HCT116 (cell line): ENCODE results near the gene DHPS. TPM values are rescaled to one million over a fixed set of nuclear protein-coding genes. Genes with fewer than 3 reads are reported as not detected.
A peak's percentile ranks its signal among the peaks of the same experiment; 100 is the strongest.

Source experiments
- ATAC-seq: fragments of 200-7000 bp; cut with Tn5 transposase; 2 replicates; pipeline ENCODE4 v1.9.1; 2020; ENCODE audit warnings: mild to moderate bottlenecking, moderate library complexity
- BruUV-seq: library from RNA; stranded (reverse); fragments of 400-500 nt; replicated peaks from 2 replicates; lab custom pipeline; 2021; lab: Mats Ljungman, UMichigan
- CTCF ChIA-PET: fragments of 300-600 bp; sonication (Branson Sonifier 250); formaldehyde crosslinking; loops from one replicate; lab custom pipeline; 2021; ENCODE audit warnings: antibody characterized with exemption; lab: Charles Lee
- POLR2A ChIA-PET: fragments of 300-600, 350-600 bp; sonication (Branson Sonifier 250); formaldehyde crosslinking; loops from one replicate; lab custom pipeline; 2021; ENCODE audit warnings: antibody characterized with exemption; lab: Charles Lee
- RAD21 ChIA-PET, 2 experiments: fragments of 300-600 bp; sonication (Branson Sonifier 250); formaldehyde crosslinking; loops; one replicate each; lab custom pipeline; 2023; ENCODE audit warnings: low total read pairs in 2 of 2; ENCODE audit not compliant: uncharacterized antibody in 2 of 2, unreplicated experiment in 2 of 2, low non-redundant PET in 1 of 2; lab: Charles Lee
- DNase-seq: peaks from one replicate; pipeline ENCODE4 v3.0.0-alpha.2; 2010; ENCODE audit warnings: low read depth, low spot score
- H2AFZ ChIP-seq: fragments of 200-600 bp; shearing (Covaris generic), sonication (generic); 2 replicates; pipeline ENCODE4 v1.6.1; 2017; ENCODE audit warnings: low read depth, mixed run types, mixed read lengths, antibody characterized with exemption, low read length; ENCODE audit not compliant: poor library complexity, severe bottlenecking
- H3K27ac ChIP-seq: 2 replicates; pipeline ENCODE4 v1.5.1; 2012; ENCODE audit warnings: low read depth, low read length
- H3K27me3 ChIP-seq: fragments of 200-600 bp; sonication (generic); 2 replicates; pipeline ENCODE4 v1.6.1; 2016; ENCODE audit warnings: mixed run types, low read length, mixed read lengths; ENCODE audit not compliant: insufficient read depth
- H3K36me3 ChIP-seq, 2 experiments: fragments of 200-500 bp in 1 of 2; fragments of 200-600 bp in 1 of 2; sonication (Bioruptor generic) in 1 of 2; sonication (generic) in 1 of 2; 2 replicates each; pipeline versions ENCODE4 v1.5.1 to v1.6.1; 2014 to 2016; ENCODE audit warnings: low read length in 2 of 2, inconsistent platforms in 1 of 2, mixed read lengths in 1 of 2, mixed run types in 1 of 2; ENCODE audit not compliant: insufficient read depth in 2 of 2, control insufficient read depth in 1 of 2
- H3K4me1 ChIP-seq, 2 experiments: fragments of 200-600 bp in 1 of 2; sonication (generic) in 1 of 2; 2 replicates each; pipeline versions ENCODE4 v1.5.1 to v1.6.1; 2012 to 2017; ENCODE audit warnings: low read length in 2 of 2, inconsistent platforms in 1 of 2, mild to moderate bottlenecking in 1 of 2, mixed read lengths in 1 of 2, mixed run types in 1 of 2, moderate library complexity in 1 of 2; ENCODE audit not compliant: insufficient read depth in 2 of 2, control insufficient read depth in 1 of 2
- H3K4me2 ChIP-seq: fragments of 200-600 bp; sonication (generic); 2 replicates; pipeline ENCODE4 v1.6.1; 2017; ENCODE audit warnings: mixed run types, low read length, mixed read lengths
- H3K4me3 ChIP-seq, 2 experiments: fragments of 200-600 bp in 1 of 2; sonication (generic) in 1 of 2; replicated peaks in 1 of 2; 2 replicates each; pipeline ENCODE4 v1.5.1; 2011 to 2016; ENCODE audit warnings: low read length in 2 of 2, control low read depth in 1 of 2, low read depth in 1 of 2, mild to moderate bottlenecking in 1 of 2, mixed read lengths in 1 of 2, mixed run types in 1 of 2
- H3K79me2 ChIP-seq: fragments of 200-600 bp; sonication (generic); 2 replicates; pipeline ENCODE4 v1.6.1; 2017; ENCODE audit warnings: mild to moderate bottlenecking, mixed run types, low read length, moderate library complexity, mixed read lengths; ENCODE audit not compliant: insufficient read depth
- H3K9ac ChIP-seq: fragments of 200-600 bp; sonication (generic); 2 replicates; pipeline ENCODE4 v1.6.1; 2016; ENCODE audit warnings: low read length, mixed read lengths
- H3K9me2 ChIP-seq: fragments of 200-600 bp; sonication (generic), shearing (Covaris generic); 2 replicates; pipeline ENCODE4 v1.6.1; 2017; ENCODE audit warnings: mixed run types, mild to moderate bottlenecking, moderate library complexity; ENCODE audit not compliant: insufficient read depth
- H3K9me3 ChIP-seq, 2 experiments: fragments of 200-500 bp in 1 of 2; fragments of 200-600 bp in 1 of 2; sonication (Bioruptor generic) in 1 of 2; sonication (generic) in 1 of 2; 2 replicates each; pipeline ENCODE4 v1.6.1; 2014 to 2017; ENCODE audit warnings: low read length in 2 of 2, mixed read lengths in 2 of 2, inconsistent platforms in 1 of 2, low read depth in 1 of 2, mild to moderate bottlenecking in 1 of 2, mixed run types in 1 of 2, moderate library complexity in 1 of 2; ENCODE audit not compliant: control insufficient read depth in 1 of 2, insufficient read depth in 1 of 2
- H4K20me1 ChIP-seq: fragments of 200-600 bp; sonication (generic), shearing (Covaris generic); 2 replicates; pipeline ENCODE4 v1.6.1; 2017; ENCODE audit warnings: mixed run types, mild to moderate bottlenecking, moderate library complexity; ENCODE audit not compliant: insufficient read depth
- CBX3 ChIP-seq: IDR thresholded peaks from 2 replicates; pipeline ENCODE4 v1.6.1; 2012; ENCODE audit warnings: low read depth
- CEBPB ChIP-seq: IDR thresholded peaks from 2 replicates; pipeline ENCODE4 v1.6.1; 2012; ENCODE audit warnings: low read depth
- CTCF ChIP-seq, 3 experiments: fragments of 200-600 bp in 1 of 3; sonication (generic) in 1 of 3; IDR thresholded peaks in 2 of 3; conservative IDR thresholded peaks in 1 of 3; 2 replicates each; pipeline ENCODE4 v1.5.1; 2012 to 2017; ENCODE audit warnings: low read depth in 2 of 3, low read length in 2 of 3, antibody characterized with exemption in 1 of 3, borderline replicate concordance in 1 of 3, control low read depth in 1 of 3, mild to moderate bottlenecking in 1 of 3, mixed read lengths in 1 of 3, mixed run types in 1 of 3, moderate library complexity in 1 of 3; ENCODE audit not compliant: insufficient read depth in 1 of 3
- EGR1 ChIP-seq: IDR thresholded peaks from 2 replicates; pipeline ENCODE4 v1.6.1; 2012; ENCODE audit warnings: low read depth
- ELF1 ChIP-seq: IDR thresholded peaks from 2 replicates; pipeline ENCODE4 v1.6.1; 2012; ENCODE audit warnings: low read depth, borderline replicate concordance
- EZH2 ChIP-seq: fragments of 200-600 bp; sonication (generic); IDR thresholded peaks from 2 replicates; pipeline ENCODE4 v1.6.1; 2017; ENCODE audit warnings: antibody characterized with exemption, mixed run types
- EZH2phosphoT487 ChIP-seq: fragments of 200-600 bp; IDR thresholded peaks from 2 replicates; pipeline ENCODE4 v1.6.1; 2018; ENCODE audit warnings: antibody characterized with exemption, borderline replicate concordance
- FOSL1 ChIP-seq: IDR thresholded peaks from 2 replicates; pipeline ENCODE4 v1.6.1; 2012; ENCODE audit warnings: low read depth
- JUND ChIP-seq: IDR thresholded peaks from 2 replicates; pipeline ENCODE4 v1.6.1; 2012
- POLR2AphosphoS5 ChIP-seq: IDR thresholded peaks from 2 replicates; pipeline ENCODE4 v1.6.1; 2011; ENCODE audit warnings: mild to moderate bottlenecking, low read depth, low read length, moderate library complexity
- RAD21 ChIP-seq: IDR thresholded peaks from 2 replicates; pipeline ENCODE4 v1.6.1; 2012; ENCODE audit warnings: low read depth, mild to moderate bottlenecking
- REST ChIP-seq: IDR thresholded peaks from 2 replicates; pipeline ENCODE4 v1.6.1; 2012; ENCODE audit warnings: low read depth
- SIN3A ChIP-seq: IDR thresholded peaks from 2 replicates; pipeline ENCODE4 v1.6.1; 2012; ENCODE audit warnings: low read depth
- SP1 ChIP-seq: IDR thresholded peaks from 2 replicates; pipeline ENCODE4 v1.6.1; 2012; ENCODE audit warnings: low read depth
- SRF ChIP-seq: IDR thresholded peaks from 2 replicates; pipeline ENCODE4 v1.6.1; 2012; ENCODE audit warnings: low read depth
- YY1 ChIP-seq: IDR thresholded peaks from 2 replicates; pipeline ENCODE4 v1.6.1; 2011; ENCODE audit warnings: low read length, low read depth, moderate library complexity, mild to moderate bottlenecking; ENCODE audit not compliant: insufficient replicate concordance; ENCODE audit errors: extremely low read depth
- ZBTB33 ChIP-seq: IDR thresholded peaks from 2 replicates; pipeline ENCODE4 v1.6.1; 2011; ENCODE audit warnings: mild to moderate bottlenecking, low read length, moderate library complexity; ENCODE audit not compliant: insufficient replicate concordance; ENCODE audit errors: extremely low read depth
- ZFX ChIP-seq: fragments of 450-650 bp; IDR thresholded peaks from 2 replicates; pipeline ENCODE4 v1.6.1; 2017
- intact Hi-C: fragments of 100-400 bp; cut with micrococcal nuclease; formaldehyde crosslinking; loops from 2 replicates; pipeline ENCODE4 v1.10.0; 2022
- total RNA-seq: library from RNA; stranded (reverse); gene quantifications from one replicate; pipeline ENCODE4 v1.2.1, GENCODE V29; 2021; ENCODE audit not compliant: unreplicated experiment

DHPS gene
- total RNA-seq, 1 experiment from 2014 or later = 134 TPM

GRCh38 chr19:12696366-12697335 lies 15.0 kb upstream of the DHPS start, which contains the start of gene FBXW9:
TSS of gene FBXW9 (minus strand) at chr19:12696631. CDS start at chr19:12696581, 50 bp downstream.
- Histone ChIP-seq H3K9me2 (no peaks in the 10 kb centered on the region), H4K20me1 (no peaks in the 10 kb centered on the region), H3K4me3 (peak within 1 kb of the TSS; percentile 88 to 92), H3K27ac (peak within 1 kb of the TSS; percentile 53), H3K27me3 (no peaks in the 10 kb centered on the region), H2AFZ (no peak within 1 kb of the TSS), H3K9ac (peak within 1 kb of the TSS; percentile 90), H3K79me2 (peaks cover 10% of the 10 kb centered on the region; the same call in 1 of the 2 replicates), H3K4me1 (peaks cover 9 to 23% of the 10 kb centered on the region in 2 experiments; a peak in 3 of 4 replicates), H3K9me3 (no peaks in the 10 kb centered on the region), H3K4me2 (peak within 1 kb of the TSS; percentile 93), H3K36me3 (peaks cover 18 to 23% of the 10 kb centered on the region in 2 experiments; a peak in 3 of 4 replicates)
- intact Hi-C loops = no loop called here
- peak; percentile 88 for ATAC-seq
- TSS peak; percentile 99 for BruUV-seq
- RAD21 ChIA-PET = interaction anchor here in 1 of 2 experiments (0.7 kb wide), 1 partner anchor 95 kb away, joined by 3 read pairs; the partner anchor contains the start of gene JUNB
- CTCF ChIA-PET = no interaction called here
- POLR2A ChIA-PET = interaction anchor here (0.6 to 1.6 kb wide), 4 partner anchors 15 to 118 kb away, joined by 3 to 8 read pairs (median 3); partner anchors contain the start of gene DHPS
- DNase-seq = peak; percentile 91
- no peak for TF ChIP-seq FOSL1
- TF ChIP-seq POLR2AphosphoS5 = peak; percentile 92
- TF ChIP-seq EZH2 = no peak
- no peak for TF ChIP-seq CEBPB
- no peak for TF ChIP-seq CTCF (IDR thresholded peaks at IDR 0.05 in 2 of 3, conservative IDR thresholded peaks at IDR 0.05 in 1 of 3; ENCODE audit: borderline replicate concordance in 1 of 3, insufficient read depth in 1 of 3, low read depth in 2 of 3, low read length in 2 of 3)
- TF ChIP-seq YY1 = peak; percentile 56
- no peak for TF ChIP-seq CBX3
- peak; percentile 96 for TF ChIP-seq SRF
- no peak for TF ChIP-seq ZBTB33
- TF ChIP-seq EZH2phosphoT487 = no peak
- TF ChIP-seq JUND = no peak
- TF ChIP-seq RAD21 = no peak
- no peak for TF ChIP-seq EGR1
- TF ChIP-seq REST = no peak
- TF ChIP-seq SIN3A = peak; percentile 97
- TF ChIP-seq SP1 = no peak
- TF ChIP-seq ELF1 = no peak; the same call in 1 of the 2 replicates
- TF ChIP-seq ZFX = peak; percentile 58; the same call in 1 of the 2 replicates
